GM12864 (cell line): ENCODE data around the gene GPR179.

Experiments used
- DNase-seq: peaks from one replicate; pipeline ENCODE4 v3.0.0-alpha.2; 2011; ENCODE audit warnings: low read depth
- H3K4me3 ChIP-seq: 2 replicates; pipeline ENCODE4 v1.5.1; 2011; ENCODE audit warnings: mild to moderate bottlenecking, low read depth, low read length, control low read depth
- CTCF ChIP-seq: IDR thresholded peaks from 2 replicates; pipeline ENCODE4 v1.5.1; 2011; ENCODE audit warnings: low read depth, mild to moderate bottlenecking, moderate library complexity, low read length, control low read depth, inconsistent platforms; ENCODE audit errors: missing control alignments

The GPR179 gene

GRCh38 chr17:38343608-38344419, at the start of gene GPR179:
Gene GPR179 (minus strand): TSS chr17:38343956. CDS start chr17:38343789, 167 bp downstream.
- no peak within 1 kb of the TSS for H3K4me3 ChIP-seq
- TF ChIP-seq CTCF: no peak
- DNase-seq: no peak

- no peak for TF ChIP-seq CTCF
- no peak overlapping the region for H3K4me3 ChIP-seq
- no peak for DNase-seq
Measured at GRCh38 chr17:38379448-38379847, 35.7 kb upstream of the GPR179 start.

GRCh38 chr17:38369124-38369886, 25.5 kb upstream of the GPR179 start:
- no peak for DNase-seq
- no peak for TF ChIP-seq CTCF
- no peak overlapping the region for H3K4me3 ChIP-seq

GRCh38 chr17:38364741-38365140, 21.0 kb upstream of the GPR179 start:
- TF ChIP-seq CTCF: no peak
- H3K4me3 ChIP-seq: no peak overlapping the region
- DNase-seq: no peak

- no peak overlapping the region for H3K4me3 ChIP-seq
- no peak for DNase-seq
- no peak for TF ChIP-seq CTCF
Measured at GRCh38 chr17:38363016-38363415, 19.3 kb upstream of the GPR179 start.

GRCh38 chr17:38361694-38362465, 18.1 kb upstream of the GPR179 start:
- H3K4me3 ChIP-seq: no peak overlapping the region
- DNase-seq: no peak
- TF ChIP-seq CTCF: no peak
